Smooth muscle cell (in vitro differentiated cells): Measurements from ENCODE around the gene PPOX. TPM values are rescaled to one million over a fixed set of nuclear protein-coding genes. Genes with fewer than 3 reads are reported as not detected.

ENCODE experiments used
- DNase-seq: peaks from one replicate; lab custom pipeline; 2025; ENCODE audit not compliant: unreplicated experiment; lab: John Stamatoyannopoulos, UW
- H2AFZ ChIP-seq: fragments of 200-600 bp; sonication (generic); 2 replicates; pipeline ENCODE4 v1.6.0; 2016; ENCODE audit warnings: antibody characterized with exemption, low read depth, mild to moderate bottlenecking
- H3F3A ChIP-seq: fragments of 200-600 bp; sonication (generic); 2 replicates; pipeline ENCODE4 v1.6.0; 2017; ENCODE audit warnings: antibody characterized with exemption, low read depth
- H3K27ac ChIP-seq: fragments of 200-600 bp; sonication (generic); 2 replicates; pipeline ENCODE4 v1.5.1; 2016; ENCODE audit warnings: low read depth, mild to moderate bottlenecking
- H3K27me3 ChIP-seq: fragments of 200-600 bp; sonication (generic); 2 replicates; pipeline ENCODE4 v1.6.1; 2016; ENCODE audit warnings: low read depth, mild to moderate bottlenecking
- H3K36me3 ChIP-seq: fragments of 200-600 bp; sonication (generic); 2 replicates; pipeline ENCODE4 v1.5.1; 2016; ENCODE audit warnings: low read depth
- H3K4me1 ChIP-seq: fragments of 200-600 bp; sonication (generic); 2 replicates; pipeline ENCODE4 v1.5.1; 2016; ENCODE audit warnings: low read depth
- H3K4me2 ChIP-seq: fragments of 200-600 bp; sonication (generic); 2 replicates; pipeline ENCODE4 v1.6.0; 2016; ENCODE audit warnings: mild to moderate bottlenecking
- H3K4me3 ChIP-seq: fragments of 200-600 bp; sonication (generic); 2 replicates; pipeline ENCODE4 v1.5.1; 2016; ENCODE audit warnings: mild to moderate bottlenecking
- H3K79me2 ChIP-seq: fragments of 200-600 bp; sonication (generic); 2 replicates; pipeline ENCODE4 v1.6.0; 2016; ENCODE audit warnings: low read depth, mild to moderate bottlenecking
- H3K9ac ChIP-seq: fragments of 200-600 bp; sonication (generic); 2 replicates; pipeline ENCODE4 v1.6.0; 2016; ENCODE audit warnings: low read depth
- H3K9me3 ChIP-seq: fragments of 200-600 bp; sonication (generic); replicated peaks from 2 replicates; pipeline ENCODE4 v1.5.1; 2016; ENCODE audit warnings: low read depth
- H4K20me1 ChIP-seq: fragments of 200-600 bp; sonication (generic); 2 replicates; pipeline ENCODE4 v1.6.0; 2016; ENCODE audit warnings: low read depth
- CTCF ChIP-seq: fragments of 200-600 bp; sonication (generic); IDR thresholded peaks from 2 replicates; pipeline ENCODE4 v1.5.1; 2017; ENCODE audit warnings: borderline replicate concordance, mild to moderate bottlenecking, antibody characterized with exemption; ENCODE audit not compliant: insufficient read depth, poor library complexity, severe bottlenecking
- WGBS: methylation state at CpG from one replicate; pipeline ENCODE4 v1.1.7; 2016; ENCODE audit warnings: low lambda C conversion rate; 5-methylcytosine and 5-hydroxymethylcytosine counted together
- polyA plus RNA-seq: library from polyadenylated mRNA; unstranded; fragments of >200 nt; fragmentation: Nextera tagmentation; extraction: Ambion mirVana; gene quantifications from 2 replicates; pipeline ENCODE4 v1.2.1, GENCODE V29; 2016
- total RNA-seq: library from RNA; depleted of rRNA; stranded (reverse); fragments of >200 nt; gene quantifications from 2 replicates; pipeline ENCODE4 v1.2.3, GENCODE V29; 2014

PPOX gene
- total and polyA plus RNA-seq, 2 experiments from 2014 or later: 16.5 to 23.8 TPM

GRCh38 chr1:161153682-161154337 lies 12.4 kb upstream of the PPOX start, which contains the start of gene UFC1:
UFC1 (plus strand) TSS chr1:161153978; CDS start chr1:161153998, 20 bp downstream.
- peak within 1 kb of the TSS; percentile 78 for H3K4me3 ChIP-seq
- H4K20me1 ChIP-seq: no peaks in the 10 kb centered on the region
- H3K27me3 ChIP-seq: no peaks in the 10 kb centered on the region
- H3F3A ChIP-seq: no peaks in the 10 kb centered on the region
- H3K79me2 ChIP-seq: peaks cover 10% of the 10 kb centered on the region
- H3K4me1 ChIP-seq: peaks cover 6% of the 10 kb centered on the region
- H3K4me2 ChIP-seq: peak within 1 kb of the TSS; percentile 86
- H3K9ac ChIP-seq: peak within 1 kb of the TSS; percentile 98
- TF ChIP-seq CTCF: no peak
- no peaks in the 10 kb centered on the region for H3K36me3 ChIP-seq
- peak within 1 kb of the TSS; percentile 88 for H2AFZ ChIP-seq
- DNase-seq: peak; percentile 18
- peak within 1 kb of the TSS; percentile 93 for H3K27ac ChIP-seq
- H3K9me3 ChIP-seq: no peaks in the 10 kb centered on the region
- under 1% methylated on average over 33 of the region's 33 CpGs for WGBS

- no peaks in the 10 kb centered on the region for H3K27me3 ChIP-seq
- no peak overlapping the region for H3K27ac ChIP-seq
- H3F3A ChIP-seq: no peaks in the 10 kb centered on the region
- no peaks in the 10 kb centered on the region for H3K9me3 ChIP-seq
- H3K79me2 ChIP-seq: peaks cover 10% of the 10 kb centered on the region
- no peak overlapping the region for H3K9ac ChIP-seq
- H4K20me1 ChIP-seq: no peaks in the 10 kb centered on the region
- no peaks in the 10 kb centered on the region for H3K36me3 ChIP-seq
- DNase-seq: no peak
- H2AFZ ChIP-seq: no peak overlapping the region
- H3K4me2 ChIP-seq: no peak overlapping the region
- H3K4me3 ChIP-seq: no peak overlapping the region
- H3K4me1 ChIP-seq: peaks cover 11% of the 10 kb centered on the region
- 96% methylated on average over 1 of the region's 1 CpG for WGBS
- TF ChIP-seq CTCF: no peak
These were observed 8.4 kb upstream of the PPOX start for GRCh38 chr1:161157867-161158266.

GRCh38 chr1:161158316-161159010 lies 7.8 kb upstream of the PPOX start:
- Histone ChIP-seq H3K79me2 (peaks cover 10% of the 10 kb centered on the region), H3F3A (no peaks in the 10 kb centered on the region), H3K4me2 (peak overlapping the region; percentile 99), H3K27me3 (no peaks in the 10 kb centered on the region), H3K36me3 (no peaks in the 10 kb centered on the region), H4K20me1 (no peaks in the 10 kb centered on the region), H3K4me1 (peaks cover 11% of the 10 kb centered on the region), H3K27ac (peak overlapping the region; percentile 69), H3K9ac (peak overlapping the region; percentile 75), H3K9me3 (no peaks in the 10 kb centered on the region), H3K4me3 (peak overlapping the region; percentile 81), H2AFZ (no peak overlapping the region)
- TF ChIP-seq CTCF: no peak
- WGBS: 89% methylated on average over 9 of the region's 9 CpGs
- DNase-seq: no peak
